GM21723 (cell line): ENCODE data around the gene SLC37A1.
"Not testable (repeated sequence)": the region's sequence is repeated elsewhere in the genome, so short reads cannot be mapped to it uniquely, and the experiment has no call there.

ENCODE experiments used
- ATAC-seq: cut with Tn5 transposase; IDR thresholded peaks from one replicate; pipeline ENCODE4 v1.9.1; 2021; ENCODE audit warnings: mild to moderate bottlenecking, moderate library complexity; ENCODE audit not compliant: unreplicated experiment

The SLC37A1 gene

DNA sequence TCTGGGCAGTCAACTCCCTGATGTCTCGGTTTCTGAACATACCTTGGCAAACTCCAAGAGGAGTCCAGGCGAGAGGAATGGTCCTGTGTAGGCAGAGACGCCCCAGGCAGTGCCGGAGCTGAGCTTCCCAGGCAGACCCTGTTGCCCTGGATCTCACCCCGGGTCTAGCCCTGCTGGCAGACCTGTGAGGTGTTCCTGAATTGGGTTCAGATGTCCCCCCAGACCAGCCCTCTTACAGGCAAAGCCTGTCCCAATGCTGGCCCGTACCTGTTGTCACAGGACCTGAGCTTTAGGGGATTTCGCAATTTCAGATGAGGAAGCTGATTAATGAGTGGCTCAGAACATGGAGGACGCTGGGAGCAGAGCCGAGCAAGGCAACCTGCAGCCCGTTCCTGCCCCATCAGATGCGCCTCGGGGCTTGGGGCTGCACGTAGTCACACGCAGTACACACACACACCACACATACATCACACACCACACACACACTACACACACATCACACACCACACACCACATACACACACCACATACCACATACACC is 101.2 kb downstream of the SLC37A1 start:
- ATAC-seq = no peak

DNA sequence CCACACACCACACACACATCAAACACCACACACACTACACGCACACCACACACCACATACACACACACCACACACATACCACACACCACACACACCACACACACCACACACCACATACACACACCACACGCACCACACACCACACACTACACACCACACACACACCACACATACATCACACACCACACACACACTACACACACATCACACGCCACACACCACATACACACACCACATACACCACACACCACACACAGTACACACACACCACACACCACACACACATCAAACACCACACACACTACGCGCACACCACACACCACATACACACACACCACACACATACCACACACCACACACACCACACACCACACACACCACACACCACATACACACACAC is 101.7 kb downstream of the SLC37A1 start:
- not testable (repeated sequence) for ATAC-seq

DNA sequence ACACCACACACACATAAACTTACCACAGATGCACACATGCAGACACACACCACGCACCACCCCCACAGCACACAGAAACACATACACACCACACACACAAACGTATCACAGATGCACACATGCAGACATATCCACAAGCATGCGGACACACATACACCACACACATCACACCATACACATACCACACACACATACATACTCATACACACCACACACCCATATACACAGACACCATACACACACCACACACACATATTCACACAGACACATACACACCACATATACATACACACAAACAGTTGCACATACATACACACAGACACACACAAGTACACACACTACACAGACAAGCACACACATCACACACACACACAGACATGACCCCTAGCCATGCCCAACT is 102.3 kb downstream of the SLC37A1 start:
- no peak for ATAC-seq

DNA sequence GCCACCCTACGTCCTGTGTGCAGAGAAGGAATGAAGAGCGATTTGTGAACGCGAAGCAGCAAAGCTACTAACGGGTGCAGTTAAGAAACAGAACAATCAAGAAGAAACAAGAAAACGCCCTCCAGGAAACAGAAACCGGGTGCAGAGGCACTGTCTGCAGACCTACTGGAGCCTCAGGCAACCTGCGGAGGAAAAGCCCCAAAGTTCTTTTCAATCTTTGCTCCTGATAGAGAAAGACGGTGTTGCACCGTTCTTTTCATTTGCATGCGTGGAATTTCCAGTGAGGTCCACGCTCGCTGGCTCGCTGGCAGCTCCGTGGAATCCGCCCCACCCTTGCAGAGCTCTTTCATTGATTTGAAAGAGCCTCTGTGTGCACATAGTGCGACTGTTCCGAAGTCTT is 102.8 kb downstream of the SLC37A1 start:
- ATAC-seq = no peak

DNA sequence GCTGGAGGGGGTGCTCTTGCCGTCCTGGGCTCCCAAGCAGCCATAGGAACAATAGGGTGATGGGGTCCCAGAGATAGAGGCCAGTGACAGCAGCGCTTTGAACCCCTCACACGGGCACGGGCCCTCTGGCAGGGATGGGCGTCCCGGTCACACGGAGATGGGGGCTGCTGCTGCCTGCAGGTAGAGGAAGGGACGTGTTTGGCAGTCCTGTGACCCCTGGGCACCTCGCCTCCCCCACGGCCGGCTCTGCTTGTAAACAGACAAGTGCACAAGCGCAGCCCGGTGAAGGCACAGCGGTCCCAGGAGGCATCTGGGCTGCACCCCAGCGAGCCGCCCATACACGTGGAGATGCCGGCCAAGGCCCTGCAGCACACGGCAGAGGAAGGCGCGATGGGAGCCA is 103.3 kb downstream of the SLC37A1 start:
- ATAC-seq = no peak

DNA sequence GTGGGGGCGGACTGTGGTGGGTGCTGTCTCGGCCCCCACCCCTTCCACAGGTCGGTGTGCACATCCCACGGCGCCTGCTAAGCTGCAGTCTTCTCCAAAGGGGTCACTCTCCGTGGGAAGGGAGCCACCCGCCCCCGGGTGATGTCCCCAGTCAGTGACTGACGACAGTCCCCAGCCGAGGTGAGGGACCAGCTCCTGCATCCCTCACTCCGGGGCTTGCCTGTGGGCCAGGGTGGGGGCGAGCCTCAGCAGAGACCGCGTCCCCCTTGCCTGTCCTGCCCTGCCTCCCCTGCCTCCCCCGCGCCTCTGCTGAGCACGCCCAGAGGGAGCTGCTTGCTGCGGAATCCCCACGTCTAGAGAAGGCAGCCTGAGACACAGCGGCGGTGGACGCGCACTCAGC is 103.8 kb downstream of the SLC37A1 start:
- no peak for ATAC-seq

DNA sequence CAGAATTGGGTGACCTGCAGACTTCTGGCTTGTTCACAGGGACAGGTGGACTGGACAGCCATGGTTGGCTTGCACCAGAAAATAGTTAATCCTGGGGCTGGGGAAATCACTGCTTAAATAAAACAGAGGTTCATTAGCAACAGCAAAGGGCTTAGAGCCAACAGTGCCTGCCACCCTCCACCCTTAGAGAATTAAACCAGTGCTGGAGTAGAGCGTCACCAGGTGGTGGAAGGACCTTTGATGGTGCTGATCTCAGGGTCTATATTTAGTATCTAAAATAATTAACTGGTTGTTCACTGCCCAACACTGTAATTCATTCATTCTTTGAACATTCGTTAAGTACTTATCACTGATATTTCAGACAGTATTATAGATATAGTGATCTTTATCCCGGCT is 105.1 kb downstream of the SLC37A1 start:
- no peak for ATAC-seq

DNA sequence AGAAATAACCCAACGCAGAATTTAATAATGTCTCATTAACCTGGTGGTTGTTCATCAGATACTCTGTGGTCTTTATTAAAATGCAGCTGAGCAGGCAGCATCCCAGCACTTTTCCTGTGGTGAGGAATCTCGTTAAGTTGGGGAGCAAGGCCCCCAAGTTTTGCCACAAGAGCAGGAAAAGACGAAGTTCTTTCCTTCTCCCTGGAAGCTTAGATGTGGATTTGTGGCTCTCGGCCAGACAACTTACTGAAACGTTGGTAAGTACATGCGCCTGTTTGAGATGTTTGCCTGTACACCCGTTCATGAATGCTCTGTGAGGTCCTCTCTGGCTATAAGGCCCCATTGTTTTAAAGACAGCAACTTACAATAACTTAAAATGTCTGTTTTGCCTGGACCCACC is 105.5 kb downstream of the SLC37A1 start:
- ATAC-seq = no peak

DNA sequence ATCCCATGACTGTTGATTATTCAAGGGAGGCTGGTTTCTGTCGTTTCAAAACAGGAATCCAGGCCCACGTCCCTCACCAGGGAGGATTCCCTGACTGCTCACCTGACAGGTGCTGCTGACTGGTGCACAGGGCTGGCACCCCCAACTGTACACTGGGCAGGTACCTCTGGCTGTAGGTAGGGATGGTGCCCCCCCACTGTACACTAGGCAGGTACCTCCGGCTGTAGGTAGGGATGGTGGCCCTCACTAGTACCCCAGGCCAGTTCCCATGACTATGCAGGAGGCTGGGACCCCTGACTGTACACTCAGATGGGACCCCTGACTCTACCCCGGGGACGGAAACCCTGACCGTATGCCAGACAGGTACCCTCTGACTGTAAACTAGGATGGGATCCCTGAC is 106.2 kb downstream of the SLC37A1 start:
- no peak for ATAC-seq

DNA sequence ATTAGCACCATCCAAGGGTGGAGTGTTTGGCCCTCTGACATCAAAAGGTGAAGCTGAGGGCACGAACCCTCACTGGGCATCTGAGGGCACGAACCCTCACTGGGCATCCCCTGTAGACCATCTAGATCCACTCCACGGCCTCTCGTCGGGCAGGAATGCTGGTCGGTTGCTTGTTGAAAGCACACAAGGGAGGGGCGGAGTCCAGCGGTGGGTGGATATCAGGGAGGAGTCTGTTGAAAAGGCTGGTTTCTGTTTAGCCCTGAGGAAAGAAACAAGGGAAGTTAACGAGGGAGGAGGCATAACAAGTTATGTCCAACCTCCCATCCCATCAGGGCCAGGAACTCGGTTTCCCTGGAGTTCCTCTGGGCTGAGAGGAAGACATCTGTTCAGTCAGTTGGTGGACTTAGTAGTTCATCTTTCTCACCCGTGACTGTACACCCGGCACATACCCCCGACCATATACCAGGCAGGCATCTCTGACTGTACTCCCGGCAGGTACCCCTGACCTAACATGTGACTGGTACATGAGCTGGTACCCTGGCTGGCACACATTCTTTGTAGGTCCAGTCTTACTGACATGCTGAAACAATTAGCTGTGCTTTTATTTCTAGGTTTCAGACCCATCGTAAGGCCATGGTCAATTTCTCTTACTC is 107.6 kb downstream of the SLC37A1 start:
- no peak for ATAC-seq

DNA sequence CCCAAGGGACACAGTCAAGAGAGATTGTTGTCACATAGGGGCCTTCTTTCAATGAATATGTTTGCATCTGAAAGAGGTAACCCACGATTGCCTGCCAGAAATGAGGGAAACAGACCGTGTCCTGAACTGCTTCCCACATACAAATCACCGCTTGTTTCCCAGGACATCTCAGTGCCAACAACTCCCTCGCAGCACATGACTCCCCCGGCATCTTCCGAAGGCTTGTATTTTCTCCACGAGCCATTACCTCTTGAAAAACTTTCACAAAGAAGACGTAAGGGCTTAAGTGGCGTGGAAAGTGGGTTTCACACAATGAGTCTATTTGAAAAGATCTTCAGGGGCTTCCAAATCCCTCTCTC is 108.1 kb downstream of the SLC37A1 start:
- ATAC-seq = no peak

DNA sequence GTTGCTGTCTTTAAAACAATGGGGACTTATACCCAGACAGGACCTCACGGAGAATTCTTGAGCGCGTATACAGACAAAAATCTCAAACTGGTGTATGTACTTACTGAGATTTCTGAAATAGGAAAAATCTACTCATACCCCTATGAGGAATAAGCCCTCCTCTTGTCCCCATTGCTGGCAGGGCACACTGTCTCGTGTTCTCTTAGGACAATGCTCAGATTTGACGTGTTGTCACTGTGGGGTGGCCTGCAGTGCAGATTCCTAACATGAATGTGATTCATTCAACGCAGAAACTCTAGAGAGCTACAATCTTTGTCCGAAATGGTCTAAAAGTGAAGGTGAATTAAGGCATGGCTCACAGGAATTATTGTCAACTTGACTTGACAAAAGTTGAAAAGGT is 108.6 kb downstream of the SLC37A1 start:
- ATAC-seq = no peak

DNA sequence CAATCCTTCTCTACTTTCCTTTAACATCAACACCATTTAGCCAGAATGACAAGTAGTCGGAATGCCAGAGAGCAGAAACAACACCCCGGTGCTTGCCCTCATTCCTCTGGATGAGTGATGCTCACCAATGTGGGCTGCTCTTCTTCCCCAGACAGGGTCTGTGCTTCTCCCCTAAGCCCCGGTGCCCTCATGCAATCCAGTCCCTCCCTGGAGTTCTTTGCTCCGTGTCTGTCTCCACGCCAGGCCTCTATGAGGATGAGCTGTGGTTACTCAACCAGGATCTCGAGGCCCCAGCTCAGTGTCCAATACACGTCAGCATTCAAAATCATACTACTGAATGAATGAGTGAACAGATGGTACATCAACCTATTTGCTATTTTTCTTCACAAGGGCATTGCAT is 110.0 kb downstream of the SLC37A1 start:
- no peak for ATAC-seq

DNA sequence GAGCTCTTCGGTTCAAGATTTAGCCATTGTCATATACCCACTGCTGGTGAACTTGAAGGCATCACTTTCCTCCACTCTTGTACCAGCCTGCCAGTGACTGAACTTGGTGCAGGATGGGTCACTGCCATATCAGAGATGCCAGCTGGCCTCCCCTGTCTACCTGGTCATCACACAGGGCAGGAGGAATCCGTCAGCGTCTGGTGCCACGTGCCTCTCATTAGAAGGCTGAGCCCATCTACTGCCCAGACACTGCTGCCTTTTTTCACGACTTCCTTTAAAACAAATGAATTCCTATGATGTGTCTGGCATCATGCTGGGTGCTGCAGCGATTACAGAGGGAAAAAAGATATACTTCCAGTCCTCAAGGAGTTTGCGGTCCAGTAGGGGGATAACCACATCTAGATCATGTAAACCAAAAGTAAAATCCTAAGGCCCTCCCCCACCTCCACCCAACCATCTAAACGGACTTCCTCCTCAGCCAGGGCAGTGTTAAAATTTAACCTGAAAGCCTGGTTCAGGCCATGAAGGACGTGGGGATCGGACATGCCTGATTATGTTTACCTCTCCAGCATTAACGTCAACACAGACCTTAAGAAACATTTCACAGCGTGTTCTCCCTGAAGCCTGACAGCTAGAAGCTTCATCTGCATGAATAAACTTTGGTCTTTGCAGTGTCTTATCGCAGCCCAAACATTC is 110.6 kb downstream of the SLC37A1 start:
- no peak for ATAC-seq

DNA sequence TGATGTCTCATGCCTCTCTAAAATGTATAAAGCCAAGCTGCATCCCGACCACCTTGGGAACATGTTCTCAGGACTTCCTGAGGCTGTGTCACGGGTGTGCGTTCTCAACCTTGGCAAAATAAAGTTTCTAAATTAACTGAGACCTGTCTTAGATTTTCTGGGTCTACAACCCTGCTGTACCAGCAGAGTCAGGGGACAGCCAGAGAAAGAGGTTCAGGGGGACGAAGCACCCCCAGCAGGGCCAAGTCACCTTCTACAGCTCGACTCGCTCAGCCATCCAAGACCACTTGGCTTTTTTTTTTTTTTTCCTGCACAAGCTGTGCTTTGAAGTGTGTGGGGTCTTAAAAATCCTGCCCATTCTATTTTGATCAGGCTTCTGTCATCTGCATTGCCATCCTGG is 111.3 kb downstream of the SLC37A1 start:
- ATAC-seq = no peak

DNA sequence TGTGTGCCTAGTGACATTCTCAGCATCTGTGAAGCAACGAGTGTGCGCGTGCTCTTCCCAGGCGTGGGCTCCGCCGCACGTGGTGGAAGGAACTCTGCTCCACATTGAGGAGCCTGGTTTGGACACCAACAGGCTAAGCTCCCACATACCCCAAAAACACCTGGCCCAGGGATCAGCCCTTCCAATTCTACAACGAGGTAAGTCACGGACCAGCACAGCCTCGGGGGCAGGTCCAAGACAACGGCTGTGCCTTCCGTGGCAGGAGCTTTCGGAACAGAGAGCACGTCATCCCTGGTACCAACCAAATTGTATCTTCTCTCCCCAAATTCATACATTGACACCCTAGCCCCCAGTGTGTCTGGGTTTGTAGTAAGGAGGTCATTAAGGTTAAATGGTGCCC is 112.5 kb downstream of the SLC37A1 start:
- ATAC-seq = no peak

DNA sequence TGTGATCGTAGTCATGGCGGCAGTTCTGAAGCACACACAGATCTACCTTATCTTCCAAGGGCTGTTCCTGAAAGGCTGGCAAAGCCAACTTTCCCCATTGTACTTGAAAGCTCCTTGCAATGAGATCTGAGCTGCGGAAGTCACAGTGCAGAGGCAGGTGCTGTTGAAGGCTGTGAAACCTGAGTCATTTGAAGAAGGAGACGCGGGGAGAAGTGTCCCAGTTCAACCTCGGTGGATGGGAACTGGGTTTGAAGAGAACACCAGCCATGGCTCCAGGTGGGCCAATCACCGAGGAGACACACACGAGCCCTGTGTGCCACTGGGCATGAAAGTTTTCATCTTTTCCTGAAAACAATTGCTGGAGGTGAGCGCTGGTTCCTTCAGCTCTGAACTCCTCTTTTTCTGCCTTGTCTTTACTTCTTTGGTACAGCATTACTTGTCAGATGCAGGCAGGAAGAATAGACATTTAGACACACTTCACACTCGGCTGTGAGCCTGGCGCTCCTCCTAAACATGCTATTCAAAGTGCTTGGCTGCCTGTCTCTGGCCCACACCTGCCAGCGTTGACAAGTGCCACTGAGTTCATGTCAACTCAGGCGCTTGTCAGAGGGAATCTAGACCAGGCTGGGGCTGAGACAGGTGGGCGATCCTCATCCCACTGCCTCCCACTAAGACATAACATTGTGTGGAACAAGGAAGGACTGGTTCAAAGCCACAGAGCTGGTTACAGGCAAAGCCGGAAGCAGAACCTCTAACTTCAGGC is 114.1 kb downstream of the SLC37A1 start:
- ATAC-seq = no peak

DNA sequence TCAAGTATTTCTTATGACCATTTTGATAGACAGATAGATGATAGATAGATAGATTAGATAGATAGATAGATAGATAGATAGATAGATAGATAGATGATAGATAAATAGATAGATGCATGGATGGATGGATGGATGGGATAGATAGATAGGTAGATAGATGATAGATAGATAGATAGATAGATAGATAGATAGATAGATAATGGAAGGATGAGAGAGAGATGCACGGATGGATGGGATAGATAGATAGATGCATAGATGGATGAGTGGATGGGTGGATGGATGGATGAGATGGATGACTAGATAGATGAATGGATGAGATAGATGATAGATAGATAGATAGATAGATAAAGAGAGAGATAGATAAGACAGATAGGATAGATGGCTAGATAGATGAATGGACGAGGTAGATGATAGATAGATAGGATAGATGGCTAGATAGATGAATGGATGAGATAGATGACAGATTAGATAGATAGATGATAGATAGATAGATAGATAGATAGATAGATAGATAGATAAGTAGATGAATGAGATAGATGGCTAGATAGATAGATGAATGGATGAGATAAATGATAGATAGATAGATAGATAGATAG is 114.9 kb downstream of the SLC37A1 start:
- ATAC-seq = not testable (repeated sequence)

DNA sequence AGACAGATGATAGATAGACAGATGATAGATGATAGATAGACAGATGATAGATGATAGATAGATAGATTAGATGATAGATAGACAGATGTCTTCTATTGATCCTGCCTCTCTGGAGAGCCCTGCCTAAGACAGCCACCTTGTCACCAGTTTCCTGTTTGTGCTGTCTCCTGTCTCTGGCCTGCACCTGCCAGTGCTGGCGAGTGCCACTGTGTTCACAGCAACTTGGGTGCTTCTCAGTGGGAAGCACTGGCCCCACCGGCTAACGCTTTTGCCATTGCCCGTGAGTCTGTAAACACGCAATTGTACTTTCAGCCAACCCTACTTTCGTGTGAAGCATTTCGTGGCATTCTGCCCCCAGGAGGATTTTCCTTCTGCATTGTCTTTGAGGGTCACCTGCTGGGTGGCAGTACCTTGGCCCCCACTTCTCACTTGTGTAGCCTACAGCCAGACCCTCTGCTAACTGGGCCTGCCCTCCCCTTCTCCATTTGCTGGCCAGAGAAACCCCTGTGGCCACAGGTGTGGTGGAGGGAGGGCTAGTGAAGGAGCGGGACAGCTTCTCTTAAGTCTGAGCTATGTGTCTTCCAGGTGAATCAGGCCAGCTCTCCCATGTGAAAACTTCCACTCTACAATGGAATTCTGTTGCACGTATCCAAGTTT is 116.4 kb downstream of the SLC37A1 start:
- no peak for ATAC-seq

DNA sequence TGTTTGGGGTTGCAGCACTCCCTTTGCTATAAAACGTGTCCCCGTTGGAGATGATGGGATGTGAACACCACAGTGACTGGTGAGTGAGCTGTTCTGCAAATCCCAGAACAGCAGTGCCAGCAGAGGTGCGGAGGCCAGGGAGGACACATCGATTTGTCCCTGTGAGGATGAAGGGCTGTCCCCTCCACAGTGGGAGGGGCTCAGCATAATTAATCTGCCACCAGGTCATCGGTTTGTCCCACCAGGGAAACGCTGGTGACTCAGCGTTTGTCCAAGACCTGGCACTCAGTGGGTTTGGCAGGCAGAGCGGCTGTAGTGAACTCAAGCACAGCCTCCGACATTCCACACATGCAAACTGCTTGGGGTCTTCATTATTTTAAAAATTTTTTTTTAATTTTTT is 117.0 kb downstream of the SLC37A1 start:
- ATAC-seq = no peak
